Heart left ventricle (tissue), 16 donors: Measurements from ENCODE around the gene CBY2. TPM values are rescaled to one million over a fixed set of nuclear protein-coding genes. Genes with fewer than 3 reads are reported as not detected.

Experiments used
- ATAC-seq, 4 donors: fragments of 200-7000 bp; cut with Tn5 transposase; one replicate each; pipeline ENCODE4 v1.9.1; 2020 to 2022; ENCODE audit warnings: moderate library complexity in 4 of 4, mild to moderate bottlenecking in 3 of 4, moderate number of reproducible peaks in 1 of 4
- DNase-seq, 5 donors: peaks; one replicate each; pipeline ENCODE4 v3.0.0-alpha.2; 2020
- H3K27ac ChIP-seq, 12 donors: fragments of 200-600 bp; sonication (generic) in 4 of 12; one replicate each; pipeline versions ENCODE4 v1.5.0 to v1.8.0; 2016 to 2022; ENCODE audit warnings: mild to moderate bottlenecking in 2 of 12
- H3K27me3 ChIP-seq, 9 donors: fragments of 200-600 bp; sonication (generic) in 2 of 9; one replicate each; pipeline versions ENCODE4 v1.5.1 to v1.8.0; 2016 to 2022; ENCODE audit warnings: mild to moderate bottlenecking in 3 of 9
- H3K36me3 ChIP-seq, 9 donors: fragments of 200-600 bp; sonication (generic) in 2 of 9; one replicate each; pipeline versions ENCODE4 v1.5.0 to v1.8.0; 2018 to 2022; ENCODE audit warnings: mild to moderate bottlenecking in 2 of 9
- H3K4me1 ChIP-seq, 12 donors: fragments of 200-600 bp; sonication (generic) in 4 of 12; one replicate each; pipeline versions ENCODE4 v1.5.0 to v1.8.0; 2016 to 2022; ENCODE audit warnings: mild to moderate bottlenecking in 3 of 12
- H3K4me3 ChIP-seq, 12 donors: fragments of 200-600 bp; sonication (generic) in 4 of 12; one replicate each; pipeline versions ENCODE4 v1.5.0 to v1.8.0; 2017 to 2022; ENCODE audit warnings: mild to moderate bottlenecking in 9 of 12, moderate library complexity in 4 of 12
- H3K9me3 ChIP-seq, 12 donors: fragments of 200-600 bp; sonication (generic) in 4 of 12; one replicate each; pipeline versions ENCODE4 v1.5.0 to v1.8.0; 2016 to 2022; ENCODE audit warnings: mild to moderate bottlenecking in 1 of 12
- CTCF ChIP-seq, 12 donors: fragments of 200-600 bp; sonication (generic) in 4 of 12; IDR thresholded peaks; one replicate each; pipeline versions ENCODE4 v1.5.0 to v1.8.0; 2018 to 2022; ENCODE audit warnings: antibody characterized with exemption in 12 of 12, mild to moderate bottlenecking in 5 of 12
- POLR2A ChIP-seq, 2 donors: fragments of 450-650 bp; IDR thresholded peaks; one replicate each; pipeline ENCODE4 v1.6.1; 2017; ENCODE audit warnings: antibody characterized with exemption in 2 of 2, mild to moderate bottlenecking in 2 of 2, moderate library complexity in 2 of 2
- WGBS, 4 donors: extraction: QIAGEN DNeasy Blood & Tissue Kit in 2 of 4; methylation state at CpG; one replicate each; pipeline versions ENCODE4 v1.1.5 to v1.1.7; 2013 to 2018; 5-methylcytosine and 5-hydroxymethylcytosine counted together
- intact Hi-C, 10 donors: fragments of 100-400 bp; cut with DNase I; formaldehyde crosslinking; loops; one replicate each; pipeline versions ENCODE4 v1.11.1 to v1.14.2; 2022
- polyA plus RNA-seq, 2 donors: library from polyadenylated mRNA; stranded (reverse); fragments of 200-250 nt; gene quantifications; one replicate each; pipeline ENCODE4 v1.2.3, GENCODE V29; 2013
- total RNA-seq, 9 donors: library from RNA; depleted of rRNA in 2 of 9; stranded (reverse); fragments of >200 nt in 2 of 9; fragmentation: NEBNext Ultra II Directional in 3 of 9; extraction: Animal tissue kit (Norgen Biotek cat#: 25700) in 3 of 9; gene quantifications; one replicate each; pipeline versions ENCODE4 v1.1.0 to v1.2.4, GENCODE V29; 2016 to 2023
- donor health status: ischemic (EF 13 %, LVEDD 7.1; RV severe dilation, severe dysfunction).
- donor health status: healthy with polysubstance abuse.
- donor health status: DM: no; HTN: yes; CAD: no.
- donor health status: DM: no; HTN: no; CAD: no.
- donor health status: ischemic (EF 25% LVEDD 6.9; RV normal size, moderate dysfunction).
- donor health status: ischemic (EF 25% LVEDD 5.7; RV mildly dilated, moderate dysfunction).
- donor health status: healthy.
- donor health status: DM: yes; HTN: yes; CAD: no.
- donor health status: ischemic (EF 35%, LVEDD 5.7; RV mildly dilated, moderate dysfunction).
- donor health status: nonischemic (EF 11% LVEDD 7.7; RV severe dilation, severe dysfunction).
- donor health status: DM: yes; HTN: yes; CAD: no.
- donor health status: PGD.
- donor health status: ischemic (EF 29% LVEDD 5.4; RV normal size, mild dysfunction).
- donor health status: nonischemic (EF 23%, LVEDD 6.1; RV moderate dilation, normal function).

Gene CBY2
- total and polyA plus RNA-seq, 11 donors: not detected

- TF ChIP-seq CTCF (IDR thresholded peaks at IDR 0.05) (no peak), POLR2A (IDR thresholded peaks at IDR 0.05) (no peak)
- H3K27ac ChIP-seq: no peak overlapping the region
- ATAC-seq (no peak), DNase-seq (no peak)
- H3K36me3 ChIP-seq: no peaks in the 10 kb centered on the region
- WGBS, 4 donors: 63 to 73% (median 72%) methylated on average over 5 of the region's 5 CpGs
- no peaks in the 10 kb centered on the region for H3K27me3 ChIP-seq
- peaks cover 0 to 4% (median 0%) of the 10 kb centered on the region in 12 donors for H3K9me3 ChIP-seq
- intact Hi-C loops: no loop called here
- no peaks in the 10 kb centered on the region for H3K4me1 ChIP-seq
- H3K4me3 ChIP-seq: no peak overlapping the region
Measured at GRCh38 chr13:45695198-45695730, 6.9 kb upstream of the CBY2 start.

GRCh38 chr13:45696610-45697226, 5.4 kb upstream of the CBY2 start:
- no peak for TF ChIP-seq CTCF (IDR thresholded peaks at IDR 0.05)
- TF ChIP-seq POLR2A (IDR thresholded peaks at IDR 0.05): no peak
- Histone ChIP-seq H3K9me3 (peaks cover 0 to 4% (median 0%) of the 10 kb centered on the region in 12 donors), H3K27me3 (peaks cover 0 to 4% (median 0%) of the 10 kb centered on the region in 9 donors), H3K27ac (no peak overlapping the region), H3K4me3 (no peak overlapping the region), H3K4me1 (no peaks in the 10 kb centered on the region), H3K36me3 (no peaks in the 10 kb centered on the region)
- DNase-seq: no peak
- WGBS, 4 donors: 66 to 73% (median 67%) methylated on average over 2 of the region's 2 CpGs
- ATAC-seq: no peak
- intact Hi-C loops: no loop called here

DNA sequence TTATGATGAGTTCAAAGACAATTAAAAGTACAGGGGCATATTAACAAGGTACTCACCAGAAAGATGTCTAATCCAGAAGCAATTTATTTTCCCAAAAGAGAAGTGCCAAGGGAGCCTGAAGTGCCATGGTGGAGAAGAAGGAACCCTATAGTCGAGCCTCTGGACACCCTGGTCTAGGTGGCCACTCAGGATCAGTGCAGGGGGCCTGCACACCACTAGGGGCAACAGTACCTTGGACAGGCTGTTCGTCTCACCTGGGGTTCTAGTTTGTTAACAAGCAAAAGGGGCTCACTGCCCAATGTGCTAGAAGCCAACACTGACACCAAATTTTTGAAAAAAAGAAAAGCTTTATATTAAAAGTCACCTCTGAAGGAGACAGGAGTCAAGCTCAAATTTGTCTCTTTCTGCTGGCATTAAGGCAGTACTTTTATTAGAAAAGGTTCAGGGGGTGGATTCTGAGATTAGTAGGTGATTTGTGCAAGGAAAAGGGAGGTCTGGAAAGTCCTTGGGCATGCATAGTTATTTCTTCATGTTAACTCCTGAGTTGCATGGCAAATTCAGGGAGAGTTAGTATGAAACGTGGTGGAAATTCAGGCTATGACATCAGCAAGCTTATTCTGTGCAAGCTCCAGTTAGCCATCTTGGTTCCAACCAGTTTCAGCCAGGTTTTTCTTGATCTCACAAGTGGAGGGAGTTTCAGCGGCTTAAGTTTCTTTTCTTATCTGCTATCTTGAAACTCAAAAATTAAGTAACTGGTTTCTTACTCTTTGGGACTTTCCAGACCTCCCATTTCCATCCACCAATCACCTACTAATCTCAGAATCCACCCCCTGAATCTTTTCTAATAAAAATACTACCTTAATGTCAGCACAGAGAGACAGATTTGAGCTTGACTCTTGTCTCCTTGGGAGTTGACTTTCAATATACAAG, 884 bp upstream of the CBY2 start:
- intact Hi-C loops: no loop called here
- no peak for TF ChIP-seq CTCF (IDR thresholded peaks at IDR 0.05)
- no peak for TF ChIP-seq POLR2A (IDR thresholded peaks at IDR 0.05)
- Histone ChIP-seq H3K4me3 (no peak overlapping the region), H3K27me3 (peaks cover 0 to 4% (median 0%) of the 10 kb centered on the region in 9 donors), H3K36me3 (no peaks in the 10 kb centered on the region), H3K27ac (no peak overlapping the region), H3K9me3 (no peaks in the 10 kb centered on the region), H3K4me1 (no peaks in the 10 kb centered on the region)
- DNase-seq (no peak), ATAC-seq (no peak)
- WGBS, 4 donors: 53 to 62% (median 56%) methylated on average over 4 of the region's 4 CpGs

DNA sequence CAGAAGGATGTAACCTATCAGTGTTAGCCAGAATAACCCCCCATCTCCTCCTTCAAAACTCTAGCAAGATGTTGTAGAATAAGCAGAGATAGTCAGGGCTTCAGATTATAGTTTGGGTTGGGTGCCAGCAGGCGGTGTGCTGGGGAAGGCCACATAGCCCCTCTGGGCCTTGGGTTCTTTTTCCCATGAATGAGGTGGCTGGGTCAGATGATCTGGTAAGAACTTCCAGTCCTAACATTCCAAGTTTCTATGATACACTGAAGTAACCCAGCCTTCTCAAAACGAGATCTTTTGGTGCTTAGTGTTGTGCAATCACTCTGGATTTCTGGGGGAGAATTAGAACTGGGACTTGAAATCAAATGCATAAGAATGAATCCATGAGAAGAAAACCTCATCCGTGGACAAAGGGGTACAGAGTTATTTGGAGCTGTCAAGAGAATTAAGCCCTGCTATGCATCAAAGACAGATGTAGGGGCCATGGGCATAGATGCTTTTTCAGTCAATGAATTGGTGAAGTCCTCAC, 810 bp downstream of the CBY2 start:
- no peaks in the 10 kb centered on the region for H3K9me3 ChIP-seq
- H3K36me3 ChIP-seq: no peaks in the 10 kb centered on the region
- intact Hi-C loops: no loop called here
- H3K27me3 ChIP-seq: peaks cover 0 to 4% (median 0%) of the 10 kb centered on the region in 9 donors
- no peak overlapping the region for H3K4me3 ChIP-seq
- no peak for DNase-seq
- H3K4me1 ChIP-seq: no peaks in the 10 kb centered on the region
- no peak overlapping the region for H3K27ac ChIP-seq
- 67 to 82% (median 77%) methylated on average over 3 of the region's 3 CpGs for WGBS, 4 donors
- ATAC-seq: no peak
- TF ChIP-seq POLR2A (IDR thresholded peaks at IDR 0.05) (no peak), CTCF (IDR thresholded peaks at IDR 0.05) (no peak)
